CD1c-positive myeloid dendritic cell (primary cell): ENCODE results near the gene TP73.

Source experiments
- DNase-seq: peaks from one replicate; pipeline ENCODE4 v3.0.0-alpha.2; 2016; ENCODE audit errors: extremely low spot score

The TP73 gene

GRCh38 chr1:3708791-3709190 is 56.5 kb downstream of the TP73 start:
- no peak for DNase-seq

- DNase-seq, result no peak
Measured at GRCh38 chr1:3710251-3710650, 57.9 kb downstream of the TP73 start.

- DNase-seq, result no peak
Measured at GRCh38 chr1:3711381-3711779, 59.1 kb downstream of the TP73 start.

DNA sequence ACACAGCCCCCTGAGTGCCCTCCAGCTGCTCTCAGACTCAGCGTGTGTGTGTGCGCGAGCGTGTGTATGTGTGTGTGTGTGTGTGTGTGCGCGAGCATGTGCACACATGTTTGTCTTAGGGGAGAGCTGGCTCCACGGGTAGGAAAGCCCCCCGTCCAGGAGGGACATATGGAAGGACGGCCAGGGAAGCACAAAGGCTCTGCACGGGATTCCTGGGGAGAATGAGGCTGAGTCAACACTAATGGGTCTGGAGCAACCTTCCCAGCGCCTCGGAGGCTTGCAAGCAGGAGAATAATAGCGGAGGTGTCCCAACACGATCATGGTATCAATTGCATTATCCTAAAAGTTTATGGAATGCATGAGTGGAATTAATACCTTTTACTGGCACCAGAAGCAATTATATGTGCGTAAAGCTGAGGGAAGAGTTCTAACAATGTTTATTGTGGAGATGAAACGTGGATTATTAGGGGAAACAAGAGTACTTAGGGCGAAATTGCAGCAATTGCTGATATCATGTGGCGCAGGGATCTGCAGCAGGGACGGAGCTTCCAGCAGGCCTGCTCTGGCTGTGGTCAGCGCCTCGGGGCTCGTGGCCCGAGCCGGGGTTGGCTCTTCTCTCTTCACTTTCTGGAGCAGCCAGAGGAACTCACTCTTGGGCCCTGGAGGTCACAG is 59.6 kb downstream of the TP73 start:
- no peak for DNase-seq

- no peak for DNase-seq
Measured at GRCh38 chr1:3712573-3713535, 60.5 kb downstream of the TP73 start.

- no peak for DNase-seq
Measured at GRCh38 chr1:3713840-3714239, 61.5 kb downstream of the TP73 start.

DNA sequence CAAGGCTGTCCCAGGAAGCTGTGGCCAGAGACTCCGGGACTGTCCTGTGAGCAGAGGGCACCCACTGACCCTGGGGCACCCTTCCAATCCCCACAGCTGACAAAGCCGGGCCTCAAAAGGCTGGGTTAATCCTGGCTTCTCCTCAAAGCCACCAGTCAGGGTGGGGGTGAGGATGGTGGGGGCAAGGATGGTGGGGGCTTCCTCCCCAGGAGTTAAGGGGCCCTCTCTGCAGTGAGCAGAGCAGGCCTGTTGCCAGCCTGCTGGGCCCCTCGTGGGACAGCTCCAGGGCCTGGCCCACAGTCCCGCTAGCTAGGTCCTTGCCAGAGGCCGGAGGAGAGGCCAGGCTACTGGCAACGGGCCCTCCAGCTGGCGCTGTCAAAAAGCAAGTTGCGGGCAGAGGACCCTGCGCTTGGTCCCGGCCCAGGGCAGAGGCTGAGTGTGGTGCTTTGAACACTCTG is 62.0 kb downstream of the TP73 start:
- no peak for DNase-seq

GRCh38 chr1:3714814-3715213 is 62.5 kb downstream of the TP73 start:
- no peak for DNase-seq

GRCh38 chr1:3716351-3716750 is 64.0 kb downstream of the TP73 start:
- no peak for DNase-seq

GRCh38 chr1:3717041-3717714 is 64.9 kb downstream of the TP73 start:
- DNase-seq, result no peak

GRCh38 chr1:3717715-3718601 is 65.6 kb downstream of the TP73 start:
- DNase-seq, result no peak

GRCh38 chr1:3718764-3719163 is 66.4 kb downstream of the TP73 start:
- DNase-seq, result no peak

- no peak for DNase-seq
Measured at GRCh38 chr1:3721955-3722465, 69.7 kb downstream of the TP73 start.

DNA sequence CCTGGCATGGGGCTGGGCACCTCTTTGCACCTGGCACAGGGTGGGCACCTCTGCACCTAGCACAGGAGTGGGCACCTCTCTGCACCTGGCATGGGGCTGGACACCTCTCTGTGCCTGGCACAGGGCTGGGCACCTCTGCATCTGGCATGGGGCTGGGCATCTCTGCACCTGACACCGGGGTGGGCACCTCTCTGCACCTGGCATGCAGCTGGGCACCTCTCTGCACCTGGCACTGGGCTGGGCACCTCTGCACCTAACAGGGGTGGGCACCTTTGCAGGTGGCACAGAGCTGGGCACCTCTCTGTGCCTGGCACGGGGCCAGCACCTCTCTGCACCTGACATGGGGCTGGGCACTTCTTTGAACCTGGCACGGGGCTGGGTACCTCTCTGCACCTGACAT is 70.5 kb downstream of the TP73 start:
- DNase-seq, result no peak

GRCh38 chr1:3724416-3725030 is 72.2 kb downstream of the TP73 start:
- peak; percentile 69 for DNase-seq

DNA sequence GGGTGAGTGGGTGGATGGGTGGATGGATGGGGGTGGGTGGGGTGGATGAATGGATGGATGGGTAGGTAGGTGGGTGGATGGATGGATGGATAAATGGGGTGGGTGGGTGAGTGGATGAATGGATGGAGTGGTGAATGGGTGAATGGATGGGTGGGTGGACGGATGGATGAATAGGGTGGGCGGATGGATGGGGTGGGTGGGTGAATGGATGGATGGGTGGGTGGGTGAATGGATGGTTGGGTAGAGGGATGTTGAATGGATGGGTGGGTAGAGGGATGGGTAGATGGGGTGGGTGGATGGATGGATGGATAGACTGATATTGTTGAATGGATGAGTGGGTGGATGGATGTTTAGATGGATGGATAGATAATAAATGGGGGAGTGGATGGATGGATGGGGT is 73.0 kb downstream of the TP73 start:
- DNase-seq, result no peak

GRCh38 chr1:3727042-3727824 is 74.9 kb downstream of the TP73 start:
- peak; percentile 33 for DNase-seq

GRCh38 chr1:3727825-3728776 is 75.8 kb downstream of the TP73 start:
- DNase-seq, result no peak
